Stimulated activated CD8-positive, alpha-beta memory T cell treated with anti-CD3 and anti-CD28 coated beads, Interleukin-2, amount 100 ng/mL, for 48 hours (primary cell): Measurements from ENCODE around the gene PDHB.

Source experiments
- DNase-seq, 2 donors: peaks; one replicate each; pipeline ENCODE4 v3.0.0-alpha.2; 2020; ENCODE audit warnings: low read depth in 2 of 2

PDHB gene

DNA sequence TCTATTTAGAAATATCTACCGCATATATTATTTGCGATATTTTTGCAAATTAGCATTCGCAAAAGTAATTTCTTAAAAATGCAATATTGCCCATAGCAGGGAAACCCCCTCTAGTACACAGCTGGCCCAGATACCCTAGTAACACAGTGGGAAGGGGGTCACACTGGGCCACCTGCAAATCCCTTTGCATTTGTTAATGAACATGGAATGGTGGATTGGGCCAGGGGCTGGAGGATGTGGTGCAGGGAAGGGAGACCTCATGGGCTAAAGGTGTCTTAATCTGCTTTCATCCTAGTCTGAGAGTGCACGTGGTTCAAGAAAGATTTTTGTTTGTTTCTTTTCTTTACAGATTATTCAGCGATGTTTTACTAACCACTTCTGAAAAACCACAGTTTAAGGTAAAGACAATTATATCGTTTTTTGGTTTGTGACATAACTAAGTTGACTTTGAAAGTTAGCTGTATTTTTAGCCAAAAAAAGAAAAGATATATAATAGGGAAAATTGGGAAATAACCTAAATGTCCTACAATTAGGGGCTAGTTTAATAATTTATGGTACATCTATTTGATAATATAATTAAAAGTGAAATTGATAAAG lies 30.0 kb downstream of the PDHB start:
- DNase-seq: no peak

DNA sequence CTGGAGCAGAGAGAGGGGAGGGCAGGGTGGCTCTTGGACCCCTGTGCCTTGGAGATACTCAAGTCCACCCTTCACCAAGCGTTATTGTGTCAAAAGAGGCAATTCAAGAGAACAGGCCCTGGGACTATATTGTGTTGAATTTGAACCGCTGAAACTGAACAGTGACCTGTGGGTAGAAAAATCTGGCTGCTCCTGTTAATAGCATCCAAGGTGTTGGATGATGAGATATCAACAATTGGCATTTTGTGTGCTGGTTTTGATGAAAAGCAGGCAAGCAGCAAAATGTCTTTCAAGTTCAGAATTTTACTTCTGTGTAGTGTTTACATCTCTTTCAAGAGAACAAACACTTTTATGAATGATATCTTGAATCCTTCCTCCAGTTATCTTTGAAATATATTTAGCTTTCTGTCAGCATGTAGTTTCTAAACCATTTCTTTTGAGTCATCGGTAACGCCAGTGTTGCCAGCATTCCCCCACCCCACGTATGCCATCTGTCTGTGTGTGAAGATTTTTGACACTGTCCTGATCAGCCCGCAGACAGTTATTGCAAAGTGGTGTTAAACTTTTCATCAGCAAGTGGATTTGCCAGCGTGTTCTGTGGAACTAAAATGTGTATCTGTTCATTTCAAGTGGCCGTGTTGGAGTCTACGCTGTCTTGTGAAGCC lies 34.8 kb downstream of the PDHB start:
- DNase-seq: no peak

DNA sequence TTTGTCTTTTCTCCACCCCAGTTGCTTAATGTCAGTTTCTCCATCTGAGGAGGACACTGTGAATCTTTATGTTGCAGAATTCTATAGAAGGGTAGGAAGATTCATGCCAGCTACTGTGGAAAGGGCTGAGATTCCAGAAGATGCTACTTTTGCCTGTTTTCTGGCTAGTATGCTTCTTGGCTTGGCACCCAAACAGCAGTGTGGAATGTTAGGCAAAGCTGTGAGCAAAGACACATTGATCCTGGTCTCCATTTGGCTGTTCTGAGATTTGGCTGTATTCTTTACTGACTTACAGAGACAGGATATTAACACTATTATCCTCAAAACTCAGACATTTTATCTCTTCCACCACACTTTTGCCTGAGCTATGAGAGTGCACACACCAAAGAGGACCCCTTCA lies 39.3 kb downstream of the PDHB start:
- no peak for DNase-seq

DNA sequence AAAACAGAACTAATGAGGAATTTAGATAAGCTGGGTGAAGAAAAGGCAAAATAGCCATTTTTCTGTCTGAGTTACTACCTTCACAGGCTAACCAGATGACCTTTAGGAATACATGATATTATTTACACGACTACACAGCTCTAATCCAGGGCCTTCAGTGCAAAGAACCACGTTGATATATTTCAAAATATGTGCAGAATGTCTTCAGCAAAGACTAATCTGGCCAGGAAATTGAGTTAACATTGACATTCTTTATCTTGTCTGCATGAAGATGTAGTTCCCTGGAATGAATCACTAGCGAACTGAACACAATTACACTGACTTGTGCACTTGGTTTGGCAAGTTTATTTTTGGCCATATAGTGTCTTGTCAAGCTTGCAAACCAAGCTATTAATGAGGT lies 41.5 kb downstream of the PDHB start:
- no peak for DNase-seq

DNA sequence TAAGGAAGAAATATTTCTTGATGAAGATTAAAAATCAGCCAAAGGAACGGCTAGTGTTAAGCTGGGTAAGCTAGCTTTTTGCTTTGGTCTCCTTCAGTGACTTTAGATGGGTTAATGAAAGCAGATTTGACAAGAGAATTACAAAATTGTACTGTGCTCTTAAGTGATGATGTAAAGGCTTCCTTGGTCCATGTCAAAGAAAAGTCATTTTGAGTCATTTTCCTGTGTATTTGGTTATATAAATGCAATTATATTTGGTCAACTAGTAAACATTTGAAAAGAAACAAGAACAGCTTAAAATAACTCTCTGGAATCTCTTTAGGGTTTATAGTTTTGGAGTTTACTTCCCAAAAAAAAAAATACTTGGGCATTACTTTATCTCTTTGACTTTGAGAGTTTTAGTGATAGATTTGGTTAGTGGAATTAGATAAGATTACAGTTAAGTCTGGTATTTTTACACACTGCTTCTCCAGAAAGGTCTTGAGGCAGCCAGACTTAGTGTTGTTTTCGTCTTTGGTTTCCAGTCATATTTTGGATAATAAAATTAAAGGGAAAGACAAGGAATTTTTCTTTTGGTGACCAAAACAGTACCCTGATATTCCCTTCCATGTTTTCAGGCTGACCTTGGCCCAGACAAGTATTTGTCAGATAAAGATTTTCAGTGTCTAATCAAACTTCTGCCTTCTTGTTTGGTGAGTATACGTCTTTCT lies 42.3 kb downstream of the PDHB start:
- no peak for DNase-seq

DNA sequence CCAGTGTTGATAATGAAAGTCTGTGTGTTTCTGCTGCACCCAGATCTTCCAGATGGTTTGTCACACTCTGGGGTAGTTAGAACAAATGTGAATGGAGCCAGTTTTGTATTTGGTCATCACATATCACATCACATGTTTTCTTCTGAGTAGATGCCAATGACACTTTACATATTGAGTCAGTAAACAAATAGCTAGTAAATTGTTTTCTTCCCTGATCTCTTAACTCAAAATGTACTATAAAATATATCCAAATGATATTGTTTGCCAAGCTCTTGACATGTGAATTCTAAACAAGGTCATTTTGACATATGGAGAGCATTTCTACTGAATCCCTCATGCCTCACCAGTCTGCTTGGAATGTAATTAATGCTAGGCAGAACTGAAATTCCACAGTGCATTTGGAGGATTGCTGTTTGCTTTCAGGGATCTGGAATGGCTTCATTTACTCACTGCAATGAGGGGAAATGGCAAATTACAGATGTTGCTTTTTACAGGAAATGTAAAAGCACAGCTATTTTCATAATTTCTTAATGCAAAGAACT lies 45.0 kb downstream of the PDHB start:
- DNase-seq: no peak

DNA sequence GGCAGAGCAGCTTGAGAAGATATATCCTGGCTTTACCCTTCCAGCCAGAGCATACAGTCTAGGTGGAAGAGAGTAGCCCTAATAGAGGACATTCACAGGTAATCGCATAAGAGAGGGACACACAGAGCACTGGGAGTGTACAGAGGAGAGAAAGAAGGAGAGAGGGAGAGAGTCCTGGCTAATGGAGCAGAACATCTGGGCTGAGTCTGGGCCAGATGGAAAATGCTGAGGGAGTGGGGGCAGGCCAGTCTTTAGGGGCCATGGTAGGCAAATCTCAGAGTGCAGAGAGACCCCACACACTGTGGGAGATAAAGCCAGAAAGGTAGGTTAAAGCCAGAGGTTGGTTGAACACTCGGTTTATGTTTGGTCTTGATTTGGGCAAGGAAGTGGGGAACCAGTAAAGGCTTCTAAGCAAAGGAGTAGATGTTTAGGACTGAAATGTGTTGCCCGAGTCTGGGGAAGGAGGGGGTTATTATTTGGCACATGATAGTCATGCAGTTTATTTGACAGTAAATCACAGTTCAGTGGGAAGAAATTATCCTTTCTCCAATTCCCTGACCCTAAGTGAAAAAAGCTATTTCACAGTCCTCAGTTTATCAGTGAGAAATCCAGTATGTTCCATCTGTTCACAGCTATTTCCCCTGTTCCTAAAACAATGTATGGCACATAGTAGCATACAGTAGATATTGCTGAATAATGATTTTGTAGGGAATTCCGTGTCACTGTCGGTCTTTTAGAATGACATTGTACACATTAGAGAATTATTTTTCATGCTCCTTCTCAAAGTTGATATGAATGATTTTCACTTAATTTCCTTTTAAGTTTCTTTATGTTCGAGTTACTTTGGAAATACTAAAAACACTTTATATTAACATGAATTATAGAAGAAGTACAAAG lies 45.7 kb downstream of the PDHB start:
- DNase-seq: no peak

DNA sequence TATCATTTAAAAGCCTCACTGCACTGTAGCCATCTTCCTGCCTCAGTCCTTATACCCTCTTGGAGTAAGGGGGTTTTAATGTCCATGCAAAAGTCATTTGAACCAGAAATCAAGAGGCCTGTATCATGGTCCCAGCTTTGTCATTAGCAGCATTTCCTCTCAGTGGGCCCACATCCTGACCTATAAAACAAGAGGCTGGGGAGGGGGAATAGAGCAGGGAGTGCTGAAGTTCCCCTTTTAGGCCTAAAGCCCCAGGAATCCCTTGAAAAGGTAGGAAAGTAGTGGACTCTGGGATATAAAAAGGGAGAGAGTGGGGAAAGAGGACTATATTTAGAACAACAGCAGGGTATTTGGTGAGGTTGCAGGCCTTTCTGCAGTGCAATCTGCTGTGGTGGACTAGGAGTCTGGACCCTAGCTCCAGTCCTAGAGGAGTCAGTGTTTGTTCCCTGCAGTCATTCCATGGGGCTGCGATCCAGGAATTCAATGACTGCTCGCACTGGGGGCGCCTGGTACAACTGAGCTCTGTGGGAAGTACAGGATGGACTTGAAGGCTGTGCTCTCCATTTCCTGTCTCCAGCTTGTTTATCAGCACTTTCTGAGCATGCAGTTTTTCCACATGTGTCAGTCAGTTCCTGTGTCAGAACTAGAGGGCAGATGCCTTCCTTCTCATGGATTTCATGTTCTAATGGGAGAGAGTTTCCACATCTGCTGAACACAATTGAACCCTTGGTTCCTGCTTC lies 46.8 kb downstream of the PDHB start:
- DNase-seq: no peak

DNA sequence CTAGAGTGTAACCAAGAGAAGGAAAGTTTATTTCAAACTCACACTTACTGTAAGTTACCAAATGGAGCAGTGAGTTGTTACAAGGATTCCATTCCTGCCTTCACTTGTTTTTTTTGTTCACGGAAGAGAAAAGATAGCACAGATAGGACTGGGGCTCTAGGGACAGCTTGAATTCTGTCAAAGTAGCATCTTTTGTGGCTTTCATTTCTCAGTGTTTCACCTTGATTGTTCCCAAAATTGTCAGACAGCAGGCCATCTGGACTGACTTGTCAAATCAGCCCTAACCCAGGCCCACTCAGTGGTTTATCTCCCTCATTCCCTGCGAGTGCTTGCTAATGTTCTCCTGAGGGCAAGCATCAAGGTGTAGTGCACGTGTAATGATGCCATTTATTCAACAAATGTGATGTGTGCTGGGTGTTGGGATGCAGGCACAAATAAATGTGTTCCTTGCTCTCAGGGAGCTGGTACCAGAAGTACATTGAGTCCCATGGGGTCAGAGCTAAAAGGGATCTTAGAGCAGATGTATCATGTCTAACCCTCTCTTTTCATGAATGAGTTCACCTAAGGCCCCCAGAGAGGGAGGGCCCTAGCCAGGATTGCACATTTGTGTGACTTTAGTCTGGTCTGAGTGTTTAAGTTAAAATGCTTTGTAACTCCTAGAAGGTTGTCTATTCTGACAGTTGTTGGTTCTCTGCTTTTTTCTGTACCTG lies 49.1 kb downstream of the PDHB start:
- DNase-seq: no peak

DNA sequence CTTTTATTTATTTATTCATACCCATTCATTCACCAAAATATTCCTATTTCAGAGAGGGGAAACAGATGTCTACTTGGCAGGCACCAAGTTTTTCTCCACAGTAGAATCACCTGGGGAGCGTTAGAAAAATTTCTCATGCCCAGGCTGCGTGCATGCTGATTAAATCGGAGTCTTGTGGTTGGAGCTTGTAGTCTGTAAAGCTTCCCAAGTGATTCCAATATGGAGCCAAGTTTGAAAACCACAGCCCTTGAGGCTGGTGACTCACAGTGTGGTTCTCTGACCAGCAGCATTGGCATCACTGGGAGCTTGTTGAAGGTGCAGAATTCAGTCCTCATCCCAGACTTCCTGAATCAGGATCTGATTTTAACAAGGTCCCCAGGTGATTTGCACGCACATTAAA lies 49.7 kb downstream of the PDHB start:
- no peak for DNase-seq

DNA sequence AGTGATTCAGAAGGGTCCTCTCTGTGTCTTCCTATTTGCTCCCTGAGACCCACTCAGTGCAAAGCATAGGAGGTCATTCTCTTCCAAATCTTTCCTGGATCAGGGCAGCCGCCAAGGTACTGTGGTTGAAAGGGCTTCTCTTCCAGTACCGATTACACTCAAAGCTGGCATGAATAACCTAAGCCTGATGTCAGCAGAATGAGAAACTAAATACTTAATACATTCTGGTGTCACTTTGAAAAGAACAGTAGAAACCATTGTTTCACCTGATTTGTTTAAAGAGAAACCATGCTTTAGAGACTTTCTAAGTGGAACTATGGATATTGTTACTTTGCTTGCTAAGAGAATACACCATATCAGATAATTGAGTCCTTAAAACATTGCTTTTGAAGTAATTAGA lies 50.2 kb downstream of the PDHB start:
- DNase-seq: no peak

DNA sequence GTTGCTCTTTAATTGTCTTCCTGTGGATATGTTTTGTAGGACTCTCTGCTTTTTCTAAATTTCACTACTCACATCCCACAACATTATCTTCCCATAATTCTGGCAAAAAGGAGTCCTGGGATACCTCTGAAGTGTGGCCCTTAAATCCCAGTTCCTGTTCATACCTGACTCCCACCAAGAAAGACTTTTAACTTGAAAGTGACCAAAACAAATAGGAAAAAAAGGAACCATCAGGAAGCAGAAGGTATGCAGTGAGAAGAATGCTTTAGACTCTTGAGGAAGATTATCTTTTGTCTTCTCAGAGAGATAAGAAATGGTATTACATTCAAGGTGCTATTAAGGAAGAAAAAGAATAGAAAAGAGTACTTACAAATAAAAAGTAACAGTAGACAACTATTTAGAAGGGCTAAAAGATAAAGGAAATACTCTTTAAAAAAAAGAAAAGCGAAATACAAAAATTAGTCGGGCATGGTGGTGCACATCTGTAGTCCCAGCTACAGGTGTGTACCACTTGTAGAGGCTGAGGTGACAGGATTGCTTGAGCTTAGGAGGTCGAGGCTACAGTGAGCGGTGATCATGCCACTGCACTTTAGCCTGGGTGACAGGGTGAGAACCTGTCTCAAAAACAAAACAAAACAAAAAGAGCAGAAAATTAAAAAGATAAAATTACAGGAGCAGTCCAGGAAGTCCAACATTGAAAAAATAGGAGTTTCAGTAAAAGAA lies 54.1 kb downstream of the PDHB start:
- DNase-seq: no peak

DNA sequence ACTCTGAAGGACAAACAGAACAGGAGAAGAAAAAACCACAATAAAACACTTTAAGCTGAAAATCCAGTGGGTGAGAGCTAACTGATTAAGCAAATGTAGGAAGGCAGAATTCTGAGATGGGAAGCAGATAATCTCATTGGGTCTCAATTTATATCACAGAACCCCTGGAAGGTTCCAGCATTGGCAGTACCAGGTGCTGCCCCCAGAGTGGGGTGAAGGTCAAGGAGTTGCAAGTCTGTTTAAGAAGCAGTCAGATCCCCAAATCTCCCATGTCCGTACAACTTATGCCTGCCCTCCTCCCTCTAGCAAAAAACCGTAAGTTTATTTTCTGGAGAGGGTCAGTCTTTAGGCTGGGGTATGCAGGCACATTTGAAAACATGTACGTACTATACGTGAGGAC lies 55.9 kb downstream of the PDHB start:
- no peak for DNase-seq
